Measurements from ENCODE around the gene COL5A3. TPM values are rescaled to one million over a fixed set of nuclear protein-coding genes. Genes with fewer than 3 reads are reported as not detected.

Gene COL5A3
- total and polyA plus RNA-seq, 3 donors from 2014 or later: 5.5 to 7.6 (median 7.0) TPM

- WGBS, 2 donors: 74 to 82% methylated on average over 7 of the region's 7 CpGs
- TF ChIP-seq CTCF (IDR thresholded peaks at IDR 0.05) (no peak), POLR2A (IDR thresholded peaks at IDR 0.05) (no peak)
- no peaks in the 10 kb centered on the region for H3K4me1 ChIP-seq
- no peaks in the 10 kb centered on the region for H3K36me3 ChIP-seq (ENCODE audit: low read depth, missing control alignments)
- intact Hi-C loops (cut with DNase I; ENCODE audit: low total_unique reads): no loop called here
- no peak overlapping the region for H3K4me3 ChIP-seq
- no peaks in the 10 kb centered on the region for H3K9me3 ChIP-seq
- no peak for DNase-seq
- no peaks in the 10 kb centered on the region for H3K27me3 ChIP-seq
- H3K27ac ChIP-seq: no peak overlapping the region
Observed at GRCh38 chr19:9962623-9963290, 47.5 kb downstream of the COL5A3 start.

GRCh38 chr19:9961103-9961502 lies 49.2 kb downstream of the COL5A3 start:
- intact Hi-C loops (cut with DNase I; ENCODE audit: low total_unique reads): no loop called here
- no peaks in the 10 kb centered on the region for H3K27me3 ChIP-seq
- H3K4me1 ChIP-seq: no peaks in the 10 kb centered on the region
- H3K9me3 ChIP-seq: no peaks in the 10 kb centered on the region
- no peak overlapping the region for H3K27ac ChIP-seq
- no peak overlapping the region for H3K4me3 ChIP-seq
- no peak for DNase-seq
- TF ChIP-seq POLR2A (IDR thresholded peaks at IDR 0.05): no peak
- no peak for TF ChIP-seq CTCF (IDR thresholded peaks at IDR 0.05)
- WGBS, 2 donors: 84 to 97% methylated on average over 4 of the region's 4 CpGs
- no peaks in the 10 kb centered on the region for H3K36me3 ChIP-seq (ENCODE audit: low read depth, missing control alignments)

- WGBS, 2 donors: 75 to 100% methylated on average over 1 of the region's 1 CpG
- TF ChIP-seq CTCF (IDR thresholded peaks at IDR 0.05) (no peak), POLR2A (IDR thresholded peaks at IDR 0.05) (no peak)
- Histone ChIP-seq H3K4me3 (no peak overlapping the region), H3K27me3 (no peaks in the 10 kb centered on the region), H3K4me1 (no peaks in the 10 kb centered on the region), H3K36me3 (ENCODE audit: low read depth, missing control alignments) (no peaks in the 10 kb centered on the region), H3K27ac (no peak overlapping the region), H3K9me3 (no peaks in the 10 kb centered on the region)
- intact Hi-C loops (cut with DNase I; ENCODE audit: low total_unique reads): no loop called here
- DNase-seq: no peak
Observed at GRCh38 chr19:9958379-9958821, 51.9 kb downstream of the COL5A3 start.

- no peak for DNase-seq
- Histone ChIP-seq H3K9me3 (no peaks in the 10 kb centered on the region), H3K4me1 (no peaks in the 10 kb centered on the region), H3K27ac (no peak overlapping the region), H3K27me3 (no peaks in the 10 kb centered on the region), H3K36me3 (ENCODE audit: low read depth, missing control alignments) (no peaks in the 10 kb centered on the region), H3K4me3 (no peak overlapping the region)
- intact Hi-C loops (cut with DNase I; ENCODE audit: low total_unique reads): no loop called here
- TF ChIP-seq POLR2A (IDR thresholded peaks at IDR 0.05): no peak
- TF ChIP-seq CTCF (IDR thresholded peaks at IDR 0.05): no peak
- 75 to 86% methylated on average over 3 of the region's 3 CpGs for WGBS, 2 donors
Observed at GRCh38 chr19:9956956-9957355, 53.3 kb downstream of the COL5A3 start.

All from testis (tissue), 3 donors.